SK-N-SH (cell line): Measurements from ENCODE around the gene HECW1.

ENCODE experiments used
- JUND ChIP-seq: IDR thresholded peaks from 2 replicates; pipeline ENCODE4 v1.4.0; 2012
- NFIC ChIP-seq: IDR thresholded peaks from 2 replicates; pipeline ENCODE4 v1.4.0; 2012; ENCODE audit warnings: borderline replicate concordance

GRCh38 chr7:43170571-43170970, 58.1 kb downstream of the HECW1 start:
- TF ChIP-seq NFIC (no peak), JUND (no peak)
